SKM-1 (cell line): ENCODE data around the gene CDKN2B-AS1.
A peak's percentile ranks its signal among the peaks of the same experiment; 100 is the strongest.

Experiments
- DNase-seq: peaks from one replicate; lab custom pipeline; 2025; ENCODE audit not compliant: unreplicated experiment; lab: John Stamatoyannopoulos, UW

CDKN2B-AS1 gene

GRCh38 chr9:22005702-22006606 is 11.4 kb downstream of the CDKN2B-AS1 start:
- DNase-seq, result no peak

- no peak for DNase-seq
Observed at GRCh38 chr9:22008384-22008716, 13.8 kb downstream of the CDKN2B-AS1 start.

- no peak for DNase-seq
Observed at GRCh38 chr9:22008717-22009505, 14.3 kb downstream of the CDKN2B-AS1 start, which contains the start of gene CDKN2B. CDKN2B (minus strand) TSS chr9:22009305; CDS start chr9:22008953, 352 bp downstream.

- no peak for DNase-seq
Observed at GRCh38 chr9:22009506-22009867, 14.9 kb downstream of the CDKN2B-AS1 start.

- no peak for DNase-seq
Observed at GRCh38 chr9:22010866-22011625, 16.5 kb downstream of the CDKN2B-AS1 start.

GRCh38 chr9:22022396-22022795 is 27.8 kb downstream of the CDKN2B-AS1 start:
- no peak for DNase-seq

- DNase-seq, result no peak
Observed at GRCh38 chr9:22026696-22027095, 32.1 kb downstream of the CDKN2B-AS1 start.

- DNase-seq, result no peak
Observed at GRCh38 chr9:22028394-22028793, 33.8 kb downstream of the CDKN2B-AS1 start.

- DNase-seq, result no peak
Observed at GRCh38 chr9:22029231-22029630, 34.6 kb downstream of the CDKN2B-AS1 start.

- peak; percentile 95 for DNase-seq
Observed at GRCh38 chr9:22030101-22030598, 35.6 kb downstream of the CDKN2B-AS1 start.

- peak; percentile 36 for DNase-seq
Observed at GRCh38 chr9:22031655-22032411, 37.2 kb downstream of the CDKN2B-AS1 start.

GRCh38 chr9:22033012-22033630 is 38.5 kb downstream of the CDKN2B-AS1 start:
- DNase-seq, result no peak

GRCh38 chr9:22035591-22036011 is 41.0 kb downstream of the CDKN2B-AS1 start:
- no peak for DNase-seq

- no peak for DNase-seq
Observed at GRCh38 chr9:22036866-22037626, 42.5 kb downstream of the CDKN2B-AS1 start.

GRCh38 chr9:22037954-22038690 is 43.5 kb downstream of the CDKN2B-AS1 start:
- DNase-seq, result peak; percentile 19

- no peak for DNase-seq
Observed at GRCh38 chr9:22039258-22039657, 44.7 kb downstream of the CDKN2B-AS1 start.

GRCh38 chr9:22040760-22041159 is 46.2 kb downstream of the CDKN2B-AS1 start:
- DNase-seq, result no peak

- DNase-seq, result no peak
Observed at GRCh38 chr9:22041344-22041743, 46.8 kb downstream of the CDKN2B-AS1 start.
